ENCODE measurements around the gene RNF115. TPM values are rescaled to one million over a fixed set of nuclear protein-coding genes. Genes with fewer than 3 reads are reported as not detected.

The RNF115 gene
- total and polyA plus RNA-seq, 2 of the 13 experiments (the other 11 are each of a cell fraction or from before 2014, with no cell fraction given), result 6.0 to 10.1 TPM

DNA sequence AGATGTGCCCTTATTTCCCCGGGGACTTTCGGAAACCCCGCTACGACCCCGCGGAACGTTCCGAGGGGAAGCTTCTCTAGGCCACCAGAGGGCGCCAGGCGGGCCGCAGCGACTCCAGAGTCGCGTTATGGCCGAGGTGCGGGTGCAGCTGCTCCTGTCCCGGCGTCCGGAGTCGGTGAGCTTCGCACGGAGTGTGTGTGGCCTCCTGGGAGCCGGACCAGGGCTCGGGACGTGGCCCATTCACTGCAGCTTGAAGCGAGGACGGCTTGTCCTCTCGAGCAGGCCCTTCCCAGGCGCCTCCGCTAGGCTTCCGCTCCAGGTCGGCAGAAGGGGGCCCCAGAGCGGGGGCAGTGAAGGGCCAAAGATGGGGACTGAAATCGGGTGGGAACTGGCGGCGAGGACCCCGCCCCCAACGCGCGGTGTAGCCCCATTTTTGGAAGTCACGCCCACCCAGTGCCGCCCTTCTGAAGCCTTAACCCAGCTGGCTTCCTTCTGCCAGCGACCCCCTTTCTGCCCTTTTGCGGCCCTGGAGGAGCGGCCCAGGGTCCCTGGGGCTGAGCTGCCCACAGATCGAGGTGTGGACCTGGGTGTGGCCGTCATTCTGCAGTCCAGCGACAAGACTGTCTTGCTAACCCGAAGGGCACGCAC lies 21.7 kb upstream of the RNF115 start, which contains the start of gene NUDT17 (continued):
- no peak for TF ChIP-seq ZNF549 (CRISPR knock-in tag; IDR thresholded peaks at IDR 0.05)
- no peak; the same call in 1 of the 2 replicates for TF ChIP-seq ZNF878 (CRISPR knock-in tag; IDR thresholded peaks at IDR 0.05)
- no peak for TF ChIP-seq ETV6 (CRISPR knock-in tag; conservative IDR thresholded peaks at IDR 0.05)
- TF ChIP-seq NFE2 (CRISPR knock-in tag; IDR thresholded peaks at IDR 0.05), result no peak
- TF ChIP-seq ZMYM4 (CRISPR knock-in tag; IDR thresholded peaks at IDR 0.05), result no peak; the same call in 1 of the 2 replicates
- no peak for TF ChIP-seq FOSL1 (CRISPR knock-in tag; IDR thresholded peaks at IDR 0.05; ENCODE audit: borderline replicate concordance)
- 0 out of 2 replicates have a peak, but pooled peaks have one; percentile 10 for TF ChIP-seq NFYB (CRISPR knock-in tag; IDR thresholded peaks at IDR 0.05)
- TF ChIP-seq MIER2 (CRISPR knock-in tag; IDR thresholded peaks at IDR 0.05), result no peak
- TF ChIP-seq MLLT10 (CRISPR knock-in tag; IDR thresholded peaks at IDR 0.05), result no peak
- peak; percentile 47; the same call in 1 of the 2 replicates for TF ChIP-seq ZNF670 (CRISPR knock-in tag; IDR thresholded peaks at IDR 0.05; ENCODE audit: borderline replicate concordance)
- TF ChIP-seq, protein P1, sequence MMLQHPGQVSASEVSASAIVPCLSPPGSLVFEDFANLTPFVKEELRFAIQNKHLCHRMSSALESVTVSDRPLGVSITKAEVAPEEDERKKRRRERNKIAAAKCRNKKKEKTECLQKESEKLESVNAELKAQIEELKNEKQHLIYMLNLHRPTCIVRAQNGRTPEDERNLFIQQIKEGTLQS (CRISPR knock-in tag; IDR thresholded peaks at IDR 0.05), result no peak
- TF ChIP-seq MEIS2 (CRISPR knock-in tag; IDR thresholded peaks at IDR 0.05), result peak; percentile 65; the same call in 1 of the 2 replicates
- no peak for TF ChIP-seq ZNF737 (CRISPR knock-in tag; IDR thresholded peaks at IDR 0.05; ENCODE audit: borderline replicate concordance)
- no peak for TF ChIP-seq FLYWCH1 (CRISPR knock-in tag; IDR thresholded peaks at IDR 0.05)
- TF ChIP-seq HNRNPUL1 (IDR thresholded peaks at IDR 0.05; ENCODE audit: low read depth, low read length), result no peak
- no peak for TF ChIP-seq SP5 (CRISPR knock-in tag; IDR thresholded peaks at IDR 0.05; ENCODE audit: borderline replicate concordance, low read depth)
- TF ChIP-seq, protein P2, sequence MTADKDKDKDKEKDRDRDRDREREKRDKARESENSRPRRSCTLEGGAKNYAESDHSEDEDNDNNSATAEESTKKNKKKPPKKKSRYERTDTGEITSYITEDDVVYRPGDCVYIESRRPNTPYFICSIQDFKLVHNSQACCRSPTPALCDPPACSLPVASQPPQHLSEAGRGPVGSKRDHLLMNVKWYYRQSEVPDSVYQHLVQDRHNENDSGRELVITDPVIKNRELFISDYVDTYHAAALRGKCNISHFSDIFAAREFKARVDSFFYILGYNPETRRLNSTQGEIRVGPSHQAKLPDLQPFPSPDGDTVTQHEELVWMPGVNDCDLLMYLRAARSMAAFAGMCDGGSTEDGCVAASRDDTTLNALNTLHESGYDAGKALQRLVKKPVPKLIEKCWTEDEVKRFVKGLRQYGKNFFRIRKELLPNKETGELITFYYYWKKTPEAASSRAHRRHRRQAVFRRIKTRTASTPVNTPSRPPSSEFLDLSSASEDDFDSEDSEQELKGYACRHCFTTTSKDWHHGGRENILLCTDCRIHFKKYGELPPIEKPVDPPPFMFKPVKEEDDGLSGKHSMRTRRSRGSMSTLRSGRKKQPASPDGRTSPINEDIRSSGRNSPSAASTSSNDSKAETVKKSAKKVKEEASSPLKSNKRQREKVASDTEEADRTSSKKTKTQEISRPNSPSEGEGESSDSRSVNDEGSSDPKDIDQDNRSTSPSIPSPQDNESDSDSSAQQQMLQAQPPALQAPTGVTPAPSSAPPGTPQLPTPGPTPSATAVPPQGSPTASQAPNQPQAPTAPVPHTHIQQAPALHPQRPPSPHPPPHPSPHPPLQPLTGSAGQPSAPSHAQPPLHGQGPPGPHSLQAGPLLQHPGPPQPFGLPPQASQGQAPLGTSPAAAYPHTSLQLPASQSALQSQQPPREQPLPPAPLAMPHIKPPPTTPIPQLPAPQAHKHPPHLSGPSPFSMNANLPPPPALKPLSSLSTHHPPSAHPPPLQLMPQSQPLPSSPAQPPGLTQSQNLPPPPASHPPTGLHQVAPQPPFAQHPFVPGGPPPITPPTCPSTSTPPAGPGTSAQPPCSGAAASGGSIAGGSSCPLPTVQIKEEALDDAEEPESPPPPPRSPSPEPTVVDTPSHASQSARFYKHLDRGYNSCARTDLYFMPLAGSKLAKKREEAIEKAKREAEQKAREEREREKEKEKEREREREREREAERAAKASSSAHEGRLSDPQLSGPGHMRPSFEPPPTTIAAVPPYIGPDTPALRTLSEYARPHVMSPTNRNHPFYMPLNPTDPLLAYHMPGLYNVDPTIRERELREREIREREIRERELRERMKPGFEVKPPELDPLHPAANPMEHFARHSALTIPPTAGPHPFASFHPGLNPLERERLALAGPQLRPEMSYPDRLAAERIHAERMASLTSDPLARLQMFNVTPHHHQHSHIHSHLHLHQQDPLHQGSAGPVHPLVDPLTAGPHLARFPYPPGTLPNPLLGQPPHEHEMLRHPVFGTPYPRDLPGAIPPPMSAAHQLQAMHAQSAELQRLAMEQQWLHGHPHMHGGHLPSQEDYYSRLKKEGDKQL (CRISPR knock-in tag; IDR thresholded peaks at IDR 0.05; ENCODE audit: low read depth), result no peak
- TF ChIP-seq HNRNPL (IDR thresholded peaks at IDR 0.05; ENCODE audit: low read depth, low read length), result no peak
- peak; percentile 30 for TF ChIP-seq RBM22 (optimal IDR thresholded peaks at IDR 0.05; ENCODE audit: low read length)
- TF ChIP-seq, protein P3, sequence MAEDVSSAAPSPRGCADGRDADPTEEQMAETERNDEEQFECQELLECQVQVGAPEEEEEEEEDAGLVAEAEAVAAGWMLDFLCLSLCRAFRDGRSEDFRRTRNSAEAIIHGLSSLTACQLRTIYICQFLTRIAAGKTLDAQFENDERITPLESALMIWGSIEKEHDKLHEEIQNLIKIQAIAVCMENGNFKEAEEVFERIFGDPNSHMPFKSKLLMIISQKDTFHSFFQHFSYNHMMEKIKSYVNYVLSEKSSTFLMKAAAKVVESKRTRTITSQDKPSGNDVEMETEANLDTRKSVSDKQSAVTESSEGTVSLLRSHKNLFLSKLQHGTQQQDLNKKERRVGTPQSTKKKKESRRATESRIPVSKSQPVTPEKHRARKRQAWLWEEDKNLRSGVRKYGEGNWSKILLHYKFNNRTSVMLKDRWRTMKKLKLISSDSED (CRISPR knock-in tag; IDR thresholded peaks at IDR 0.05), result no peak
- TF ChIP-seq TCF7 (IDR thresholded peaks at IDR 0.05; ENCODE audit: low read depth), result no peak
- TF ChIP-seq TBL1XR1 (IDR thresholded peaks at IDR 0.05; ENCODE audit: borderline replicate concordance, low read length, partially characterized antibody), result no peak
- TF ChIP-seq ZC3H4 (CRISPR knock-in tag; IDR thresholded peaks at IDR 0.05; ENCODE audit: borderline replicate concordance), result no peak

Data from HepG2 (cell line).